GM19328 (cell line): Measurements from ENCODE around the gene SEPTIN12.

Source experiments
- ATAC-seq: cut with Tn5 transposase; IDR thresholded peaks from one replicate; pipeline ENCODE4 v1.9.1; 2021; ENCODE audit warnings: mild to moderate bottlenecking, moderate library complexity; ENCODE audit not compliant: unreplicated experiment

SEPTIN12 gene, protein sequence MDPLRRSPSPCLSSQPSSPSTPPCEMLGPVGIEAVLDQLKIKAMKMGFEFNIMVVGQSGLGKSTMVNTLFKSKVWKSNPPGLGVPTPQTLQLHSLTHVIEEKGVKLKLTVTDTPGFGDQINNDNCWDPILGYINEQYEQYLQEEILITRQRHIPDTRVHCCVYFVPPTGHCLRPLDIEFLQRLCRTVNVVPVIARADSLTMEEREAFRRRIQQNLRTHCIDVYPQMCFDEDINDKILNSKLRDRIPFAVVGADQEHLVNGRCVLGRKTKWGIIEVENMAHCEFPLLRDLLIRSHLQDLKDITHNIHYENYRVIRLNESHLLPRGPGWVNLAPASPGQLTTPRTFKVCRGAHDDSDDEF

DNA sequence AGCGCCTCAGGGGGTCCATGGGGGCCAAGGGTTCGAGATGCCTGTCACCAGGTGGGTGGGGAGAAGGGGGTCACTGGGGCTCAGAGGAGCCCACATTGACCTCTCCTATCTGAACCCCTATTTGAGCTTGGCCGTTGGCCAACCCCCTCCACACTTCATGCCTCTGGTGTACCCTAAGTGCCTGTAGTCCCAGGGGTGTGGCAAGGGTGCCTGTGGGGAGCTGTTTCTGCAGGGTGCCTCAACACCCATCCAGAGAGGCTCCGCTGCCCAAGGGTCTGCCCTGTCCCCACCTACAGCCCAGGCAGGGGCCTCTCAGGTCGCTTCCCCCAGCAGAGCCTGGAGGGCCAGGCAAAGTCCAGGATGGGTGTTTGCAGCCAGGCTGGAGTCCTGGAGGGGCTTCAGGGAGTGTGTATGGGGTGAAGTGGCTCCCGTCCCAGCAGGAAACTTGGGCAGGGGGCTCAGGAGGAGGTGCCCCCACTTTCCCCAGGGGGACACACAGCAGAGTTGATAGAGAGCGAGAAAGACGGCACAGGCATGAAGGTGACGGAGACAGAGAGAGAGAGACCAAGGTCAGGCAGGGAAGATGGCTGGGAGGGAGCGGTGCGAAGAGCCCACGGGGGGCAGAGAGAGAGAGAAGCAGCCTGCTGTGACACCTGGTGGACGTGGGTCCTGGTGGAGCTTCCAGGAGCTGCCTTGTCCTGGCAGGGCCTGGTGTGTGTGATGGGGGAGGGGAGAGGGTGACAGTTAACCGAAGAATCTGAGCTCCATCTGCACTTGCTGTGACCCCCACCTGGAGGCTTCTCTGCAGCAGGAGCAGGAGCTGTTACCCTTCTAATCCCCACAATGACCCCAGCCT lies at the start of gene SEPTIN12:
SEPTIN12 (minus strand) TSS at position 719 of the 856 bp plus-strand sequence; CDS start at position 19, 700 bp downstream.
- ATAC-seq: no peak

DNA sequence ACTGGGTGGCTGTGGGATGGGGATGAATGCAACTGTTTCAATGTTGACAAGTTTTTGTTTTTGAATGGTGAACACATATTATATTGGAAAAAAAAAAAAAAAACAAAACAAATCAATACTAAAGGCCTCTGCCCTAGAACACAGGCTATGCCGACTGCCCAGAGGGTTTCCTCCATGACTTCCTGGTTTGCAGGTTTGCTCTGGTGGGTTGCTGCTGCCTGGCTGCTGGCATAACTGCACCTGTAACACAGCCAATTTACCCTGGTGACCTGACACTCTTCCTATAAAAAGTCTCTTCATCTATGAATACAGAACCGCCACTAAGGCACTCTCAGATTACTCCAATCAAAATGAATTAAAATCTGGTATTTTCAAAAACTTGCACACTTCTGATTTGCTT lies 48.6 kb upstream of the SEPTIN12 start:
- ATAC-seq: no peak

DNA sequence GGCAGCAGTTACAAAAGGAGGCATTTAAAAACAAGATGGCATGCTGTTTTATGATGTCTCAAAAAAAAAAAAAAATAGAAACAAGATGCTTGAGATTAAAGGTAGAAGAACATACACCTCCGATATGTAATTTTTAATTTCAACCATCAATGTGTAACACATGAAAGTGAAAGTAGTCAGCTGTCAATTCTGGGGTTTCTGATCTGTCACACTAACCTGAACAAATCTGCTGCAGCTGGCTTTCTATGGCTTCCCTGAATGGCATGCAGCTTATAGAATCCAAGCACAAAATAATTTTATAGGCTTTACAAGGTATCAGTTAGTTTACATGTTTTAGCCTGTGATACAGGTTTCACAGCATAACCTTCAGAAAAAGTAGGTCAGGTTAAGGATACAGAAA lies 45.4 kb upstream of the SEPTIN12 start:
- ATAC-seq: no peak

DNA sequence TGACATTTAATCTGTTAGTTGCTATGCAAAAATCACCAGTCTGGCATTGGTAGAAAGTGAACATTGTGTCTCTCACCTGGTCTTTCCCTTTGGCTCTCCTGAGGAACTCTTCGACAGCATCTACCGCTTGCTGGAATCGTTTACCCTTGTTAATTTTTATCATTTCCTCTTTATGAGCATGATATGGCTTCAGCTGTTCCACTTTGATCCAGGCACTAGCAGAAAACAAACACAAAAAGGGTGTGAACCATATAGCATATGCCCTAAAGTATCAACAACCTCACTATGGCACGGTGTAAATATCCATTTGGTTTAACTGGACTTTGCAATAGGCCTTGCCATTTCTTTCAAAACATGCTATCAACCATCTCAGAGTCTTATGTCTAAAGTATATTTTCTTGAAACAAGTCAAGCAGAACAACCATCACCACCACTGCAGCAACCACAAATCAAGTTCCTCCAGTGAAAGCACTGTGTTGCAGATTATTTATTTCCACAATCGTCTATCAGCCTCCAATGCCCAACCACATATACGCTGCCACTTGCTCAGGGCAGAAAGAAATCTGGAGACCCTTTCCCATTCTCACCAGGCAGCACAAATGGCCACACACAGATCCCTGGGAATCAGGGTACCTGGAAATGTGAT lies 44.7 kb upstream of the SEPTIN12 start:
- ATAC-seq: no peak

DNA sequence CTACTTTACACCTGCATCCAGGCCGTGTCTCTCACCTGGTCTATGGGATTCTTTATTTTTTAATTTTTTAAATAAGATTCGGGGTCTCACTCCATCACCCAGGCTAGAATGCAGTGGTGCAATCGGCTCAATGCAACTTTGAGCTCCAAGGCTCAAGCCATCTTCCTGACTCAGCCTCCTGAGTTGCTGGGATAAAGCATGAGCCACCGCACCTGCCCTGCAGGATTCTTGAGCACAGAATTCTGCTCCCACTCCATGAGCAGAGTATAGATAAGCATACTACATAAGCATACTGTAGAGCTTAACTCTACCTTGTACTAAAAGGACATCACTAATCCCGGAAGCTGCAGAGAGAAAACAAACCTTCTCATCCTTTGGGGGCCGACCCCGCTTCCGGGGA lies 43.5 kb upstream of the SEPTIN12 start:
- ATAC-seq: no peak

DNA sequence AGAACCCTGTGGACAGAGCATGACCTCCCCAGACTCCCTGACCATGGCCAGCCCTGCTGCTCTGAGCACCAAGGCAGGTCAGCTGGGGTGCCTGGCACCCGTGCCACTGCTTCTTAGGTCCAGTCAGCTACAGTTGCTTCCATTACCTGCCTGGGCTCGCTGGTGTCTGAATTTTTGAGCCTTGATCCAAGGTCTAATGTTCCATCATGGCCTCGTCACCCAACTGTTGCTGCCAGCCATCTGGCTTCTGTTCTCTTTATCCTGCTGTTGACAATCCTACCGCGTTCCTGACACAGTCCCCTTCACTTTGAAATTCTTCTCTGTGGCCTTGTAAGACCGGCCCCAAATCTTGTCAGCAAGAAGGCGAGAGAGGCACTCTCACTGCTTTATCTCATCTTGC lies 42.3 kb upstream of the SEPTIN12 start:
- no peak for ATAC-seq

DNA sequence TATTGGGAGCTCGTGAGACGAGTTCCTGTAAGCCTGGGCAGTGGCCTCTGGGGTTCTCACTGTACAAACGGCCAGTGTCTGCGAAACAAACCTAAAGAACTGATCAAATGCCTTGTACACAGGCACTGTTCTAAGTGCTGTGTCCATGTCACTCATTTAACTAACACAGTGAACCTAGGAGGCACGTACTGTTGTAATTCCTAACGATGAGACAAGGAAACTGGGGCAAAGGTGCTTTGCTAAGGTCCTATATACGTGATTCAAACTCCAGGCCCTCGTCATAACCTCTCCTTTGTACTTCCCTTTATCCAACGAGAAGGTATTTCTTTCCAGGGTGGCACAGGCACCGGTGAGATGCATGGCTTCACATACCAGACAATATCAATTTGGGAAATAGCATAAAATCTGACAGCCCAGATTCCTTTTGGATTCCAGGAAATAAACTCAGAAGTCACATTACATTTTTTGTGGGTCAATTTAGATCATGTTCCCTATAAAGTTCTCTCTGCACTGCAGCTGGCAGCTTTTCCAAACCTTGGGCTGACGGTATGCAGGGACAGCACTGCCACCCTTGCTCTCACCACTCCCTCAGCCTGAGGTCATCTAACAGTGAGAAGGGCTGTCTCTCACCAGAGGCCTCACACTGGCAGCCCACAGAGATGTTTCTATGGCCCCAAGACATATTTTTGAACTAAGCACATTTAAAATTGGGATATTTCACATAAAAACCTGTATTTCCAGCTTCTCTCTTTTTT lies 40.6 kb upstream of the SEPTIN12 start:
- no peak for ATAC-seq

DNA sequence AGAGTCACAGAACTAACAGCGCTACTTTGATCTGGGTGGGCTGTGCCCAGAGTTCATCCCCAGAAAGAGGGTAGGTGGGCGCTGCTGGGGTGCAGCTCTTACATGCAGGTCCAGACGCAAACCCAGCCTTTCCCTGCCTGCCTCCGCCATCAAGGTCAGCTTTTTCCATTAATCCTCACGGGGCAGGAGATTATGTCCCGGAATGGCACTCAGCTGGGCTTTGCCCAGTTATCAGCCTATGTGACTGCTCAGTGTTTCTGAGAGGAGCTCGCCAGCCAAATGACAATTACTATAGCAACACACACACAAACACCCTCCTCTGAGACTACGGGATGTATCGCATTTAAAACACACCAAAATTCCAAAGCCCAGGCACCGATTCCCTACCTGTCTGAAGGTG lies 38.8 kb upstream of the SEPTIN12 start:
- no peak for ATAC-seq

DNA sequence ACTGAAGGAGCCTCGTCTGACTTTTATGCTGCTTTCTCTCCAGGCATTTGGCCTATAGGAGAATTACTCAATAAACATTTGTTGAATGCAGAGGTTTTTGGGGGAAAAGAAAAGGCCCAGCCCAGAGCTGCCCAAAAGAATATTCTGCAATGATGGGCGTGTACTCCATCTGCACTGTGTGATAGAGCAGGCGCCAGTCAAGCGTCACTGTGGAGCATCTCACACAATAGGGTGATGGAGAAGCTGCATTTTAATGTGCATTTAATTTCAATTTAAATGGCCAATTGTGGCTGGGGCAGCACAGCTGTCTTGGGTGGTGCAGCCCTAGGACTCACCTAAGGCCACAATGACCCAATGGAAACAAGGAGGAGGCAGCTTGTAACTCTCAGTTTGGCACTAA lies 38.4 kb upstream of the SEPTIN12 start:
- no peak for ATAC-seq

DNA sequence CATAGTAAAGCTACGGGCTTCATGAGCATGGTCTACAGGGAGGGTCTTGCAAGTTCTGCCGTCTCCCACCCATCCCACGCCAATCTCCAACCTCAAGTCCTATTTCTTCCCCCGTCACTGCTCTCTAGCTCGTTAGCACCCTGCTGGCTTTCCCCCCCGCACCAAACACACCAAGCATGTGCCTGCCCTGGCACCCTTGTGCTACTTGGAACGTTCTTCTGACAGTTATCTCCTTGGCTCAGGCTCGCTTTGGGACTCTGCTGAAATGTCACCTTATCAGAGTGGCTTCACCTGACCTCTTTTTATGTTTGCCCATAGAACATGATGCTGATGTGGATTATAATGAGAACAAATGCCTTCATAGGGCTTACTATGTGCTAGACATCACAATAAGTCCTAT lies 37.1 kb upstream of the SEPTIN12 start:
- no peak for ATAC-seq

DNA sequence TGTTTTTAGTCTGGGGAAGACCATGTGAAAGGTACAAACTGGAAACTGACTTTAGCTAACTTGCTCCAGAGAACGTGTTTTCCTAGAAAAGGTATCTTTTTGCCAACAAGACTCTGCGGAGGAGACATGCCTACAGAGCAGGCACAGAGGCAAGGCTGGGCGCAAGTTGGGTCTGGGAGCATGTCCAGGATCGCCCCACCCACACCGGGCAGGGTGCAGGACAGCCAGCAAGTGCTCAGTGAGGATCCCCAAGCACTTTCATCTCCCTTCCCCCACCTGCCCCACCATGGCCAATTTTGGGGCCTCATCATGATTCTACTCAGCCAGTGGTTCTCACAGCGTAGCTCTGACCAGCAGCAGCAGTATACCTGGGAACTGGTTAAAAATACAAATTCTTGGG lies 32.5 kb upstream of the SEPTIN12 start:
- ATAC-seq: no peak

DNA sequence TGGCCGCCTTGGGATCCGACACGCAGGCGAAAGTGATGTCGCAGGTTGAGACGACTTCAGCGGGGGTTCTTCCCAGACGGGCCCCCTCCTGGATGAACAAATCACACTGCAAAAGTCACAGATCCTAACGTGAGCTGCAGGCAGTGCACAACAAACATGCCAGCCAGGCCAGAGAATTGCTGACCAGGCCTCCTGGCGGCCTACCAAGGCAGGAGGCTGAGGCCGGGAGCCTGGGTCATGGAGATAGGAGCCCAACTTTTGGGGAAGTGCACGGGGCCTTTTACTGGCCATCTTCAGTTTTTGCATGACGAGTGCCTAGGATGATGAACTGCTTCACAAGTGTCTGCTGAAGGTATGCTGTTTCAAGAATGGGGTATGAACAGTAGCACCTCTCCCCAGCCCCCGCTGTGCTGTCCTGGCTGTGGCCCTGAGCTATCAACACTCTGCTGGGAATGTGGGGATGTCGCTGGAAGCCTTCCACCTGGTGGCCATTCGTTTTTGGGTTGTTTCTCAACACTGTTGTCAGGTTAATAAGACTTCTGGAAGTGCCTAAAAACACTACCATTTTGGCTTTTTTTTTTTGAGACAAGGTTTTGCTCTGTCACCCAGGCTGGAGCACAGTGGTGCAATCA lies 26.5 kb upstream of the SEPTIN12 start:
- no peak for ATAC-seq

DNA sequence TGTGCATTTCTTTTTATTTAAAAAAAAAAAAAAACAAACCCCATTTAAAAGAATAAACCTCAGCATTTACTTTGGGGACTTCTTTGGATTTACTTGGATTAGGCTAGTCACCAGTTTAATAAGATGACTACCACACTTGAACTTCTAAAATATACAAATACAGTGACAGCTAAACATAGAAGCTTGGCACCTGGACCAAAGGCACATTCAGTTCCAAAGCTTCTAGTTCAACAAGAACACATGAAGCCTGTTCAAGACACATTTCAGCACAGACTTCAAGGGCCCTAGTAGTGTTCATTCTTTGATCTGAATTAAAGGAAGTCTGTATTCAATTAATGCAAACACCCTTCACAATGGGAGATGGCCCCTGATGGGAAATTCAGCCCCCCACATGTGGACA lies 25.9 kb upstream of the SEPTIN12 start:
- ATAC-seq: no peak

DNA sequence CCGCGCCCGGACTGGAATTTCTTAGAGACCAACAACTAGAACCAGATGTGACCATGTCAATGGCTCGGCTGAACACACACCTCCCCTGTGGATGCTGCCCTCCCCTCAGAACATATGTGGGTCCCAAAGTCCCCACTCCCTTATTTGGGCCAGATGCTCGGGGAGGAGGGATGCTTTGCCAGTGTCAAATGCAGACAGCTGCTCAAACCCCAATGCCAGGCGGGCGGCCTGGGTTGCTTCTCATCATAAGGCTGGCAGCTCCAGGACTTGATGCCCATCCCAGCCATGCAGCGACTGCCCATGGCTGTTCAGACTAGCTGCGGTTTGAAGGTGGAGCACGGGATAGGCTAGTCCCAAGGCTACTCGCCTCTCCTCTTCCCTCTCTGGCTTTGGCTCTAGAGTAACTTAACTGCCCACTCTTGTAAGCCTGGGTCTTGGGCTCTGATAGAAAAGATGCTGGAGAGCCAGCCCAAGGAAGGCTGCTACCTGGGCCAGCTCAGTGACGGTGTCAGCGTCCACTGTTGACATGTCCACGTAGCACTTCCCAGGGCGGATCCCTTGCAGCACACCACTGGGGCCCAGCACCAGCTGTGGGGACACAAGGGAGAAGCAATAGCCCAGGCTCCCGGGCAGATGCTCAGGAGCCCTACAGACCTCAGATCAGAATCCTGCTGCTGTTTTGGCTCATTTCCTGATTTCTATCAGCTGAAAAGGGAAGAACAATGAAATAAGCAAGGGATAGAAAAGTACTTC lies 25.3 kb upstream of the SEPTIN12 start:
- no peak for ATAC-seq

DNA sequence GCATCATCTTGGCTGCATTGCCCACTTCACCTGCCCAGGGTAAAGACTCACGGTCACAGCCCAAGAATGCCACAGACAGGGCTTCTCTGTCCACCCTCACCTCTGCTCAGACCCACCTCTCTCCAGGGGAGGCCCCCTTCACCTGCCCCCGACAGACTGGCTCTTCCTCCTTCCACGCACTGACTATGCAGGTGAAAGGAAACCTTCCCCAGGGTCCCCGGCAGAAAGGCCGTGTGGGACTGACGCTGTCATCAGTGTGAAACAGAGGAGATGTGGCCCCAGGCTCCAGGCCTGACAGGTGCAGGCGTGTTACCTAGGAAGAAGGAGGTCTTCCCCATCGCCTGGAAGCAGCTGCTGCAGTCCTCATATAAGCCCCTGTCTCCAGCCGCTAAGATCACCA lies 23.6 kb upstream of the SEPTIN12 start:
- ATAC-seq: no peak

DNA sequence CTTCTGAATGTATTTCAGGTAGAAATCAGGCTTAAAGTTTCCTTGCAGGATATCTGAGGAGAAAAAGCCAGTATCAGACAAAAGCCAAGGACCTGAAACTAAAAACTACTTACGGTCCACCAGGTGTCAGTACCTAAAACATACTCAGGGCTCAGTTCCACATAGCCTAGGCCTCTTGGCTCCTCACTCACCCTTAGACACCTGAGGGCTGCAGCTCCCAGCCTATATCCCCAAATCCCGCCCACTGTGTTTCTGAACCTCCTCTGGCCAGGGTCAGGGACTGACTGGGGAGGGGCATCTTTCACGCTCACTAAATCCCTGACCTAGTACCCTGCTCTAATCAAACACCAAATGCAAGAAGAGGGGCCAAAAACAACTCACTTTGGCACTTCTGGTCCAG lies 23.1 kb upstream of the SEPTIN12 start:
- ATAC-seq: no peak

DNA sequence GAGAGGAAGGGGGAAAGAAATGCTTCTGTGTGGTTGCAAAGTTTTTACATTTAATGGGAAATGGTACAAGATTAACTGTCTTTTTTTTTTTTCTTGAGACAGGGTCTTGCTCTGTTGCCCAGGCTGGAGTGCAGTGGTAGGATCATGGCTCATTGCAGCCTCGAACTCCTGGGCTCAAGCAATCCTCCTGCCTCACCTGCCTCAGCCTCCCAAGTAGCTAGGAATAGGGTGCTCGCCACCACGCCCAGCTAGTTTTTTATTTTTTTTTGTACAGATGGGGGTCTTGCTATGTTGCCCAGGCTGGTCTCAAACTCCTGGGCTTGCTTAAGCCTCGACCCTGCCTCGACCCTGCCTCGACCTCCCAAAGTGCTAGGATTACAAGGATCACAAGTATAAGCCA lies 18.1 kb upstream of the SEPTIN12 start:
- ATAC-seq: no peak

DNA sequence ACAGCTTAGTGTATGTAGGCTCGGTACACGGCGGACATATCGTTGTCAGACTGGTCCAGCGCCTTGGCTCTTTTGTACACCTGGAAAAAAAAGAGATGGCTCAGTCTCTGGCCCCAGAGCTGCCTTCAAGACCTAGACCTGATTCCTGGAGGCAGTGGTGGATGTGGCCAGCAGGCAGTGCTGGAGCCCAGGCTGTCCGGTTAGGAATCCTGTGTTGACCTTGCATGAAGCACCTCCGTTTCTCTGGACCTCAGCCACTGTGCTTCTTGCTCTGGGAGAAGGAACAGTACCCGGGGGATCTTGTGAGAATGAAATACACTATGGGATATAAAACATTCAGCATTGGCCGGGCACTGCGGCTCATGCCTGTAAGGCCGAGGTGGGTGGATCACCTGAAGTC lies 17.1 kb upstream of the SEPTIN12 start:
- ATAC-seq: no peak

DNA sequence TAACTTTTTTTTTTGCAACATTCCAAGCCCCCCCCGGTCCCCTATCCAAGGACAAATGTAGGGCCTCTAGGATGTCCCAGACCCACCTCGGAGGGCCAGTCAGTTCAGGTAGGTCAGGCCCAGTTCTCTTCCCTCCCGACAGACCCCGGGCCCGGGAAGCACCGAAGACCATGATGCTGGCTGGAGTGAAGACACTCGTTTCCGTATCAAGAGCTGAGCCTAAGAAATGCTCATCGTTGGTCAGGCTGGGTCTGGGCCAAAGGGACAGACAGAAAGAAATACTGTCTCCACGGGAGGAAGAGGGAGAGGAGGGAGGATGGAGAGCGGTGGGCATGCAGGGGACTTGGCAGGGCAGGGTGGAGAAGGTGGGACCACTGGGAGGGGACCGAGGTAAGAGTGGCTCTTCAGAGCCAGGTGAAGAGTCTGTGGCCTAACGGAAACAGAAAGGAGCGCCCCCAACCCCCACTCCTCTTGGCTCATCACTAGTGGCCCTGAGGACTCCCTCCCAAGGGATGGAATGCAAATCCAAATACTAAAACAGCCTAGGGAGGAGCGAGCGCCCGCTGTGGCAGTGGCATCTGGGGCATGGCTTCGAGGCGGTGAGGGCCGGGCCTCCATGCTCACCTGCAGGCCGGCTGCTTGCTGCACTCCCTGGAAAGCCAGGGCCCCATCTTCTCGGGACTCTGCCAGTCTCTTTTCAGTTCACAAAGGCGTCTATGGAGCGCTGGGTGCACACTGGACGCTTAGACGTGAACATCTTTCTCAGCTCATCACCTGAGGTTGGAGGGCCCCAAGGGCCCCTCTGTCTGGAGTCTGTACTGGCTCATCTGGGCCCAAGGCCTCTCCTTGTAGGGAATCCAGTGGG lies 16.0 kb upstream of the SEPTIN12 start:
- ATAC-seq: no peak
